Activated B cell treated with CpG ODN at 0.5 μM for 24 hours (primary cell): ENCODE results near the gene RAMP3. TPM values are rescaled to one million over a fixed set of nuclear protein-coding genes. Genes with fewer than 3 reads are reported as not detected.

Experiments
- ATAC-seq: fragments of 200-7000 bp; cut with Tn5 transposase; one replicate; pipeline ENCODE4 v1.10.0; 2021; ENCODE audit warnings: low read depth, mild to moderate bottlenecking, moderate library complexity
- CTCF ChIA-PET: fragments of 350-600 bp; sonication (Branson Sonifier 250); formaldehyde crosslinking; loops from one replicate; lab custom pipeline; 2021; ENCODE audit warnings: antibody characterized with exemption; lab: Charles Lee
- POLR2A ChIA-PET: fragments of 350-600 bp; sonication (Branson Sonifier 250); formaldehyde crosslinking; loops from one replicate; lab custom pipeline; 2021; ENCODE audit warnings: antibody characterized with exemption; lab: Charles Lee
- DNase-seq: peaks from one replicate; pipeline ENCODE4 v3.0.0; 2022
- H3K27ac Mint-ChIP-seq: one replicate; pipeline ENCODE4 v1.8.0; 2020; ENCODE audit warnings: mixed read lengths
- H3K27me3 Mint-ChIP-seq: one replicate; pipeline ENCODE4 v1.8.0; 2021; ENCODE audit warnings: mixed read lengths
- H3K36me3 Mint-ChIP-seq: one replicate; pipeline ENCODE4 v1.8.0; 2021; ENCODE audit warnings: low read depth, mixed read lengths
- H3K4me1 Mint-ChIP-seq: one replicate; pipeline ENCODE4 v1.8.0; 2021; ENCODE audit warnings: mixed read lengths
- H3K4me3 Mint-ChIP-seq: one replicate; pipeline ENCODE4 v1.8.0; 2020; ENCODE audit warnings: mild to moderate bottlenecking, mixed read lengths
- H3K9me3 Mint-ChIP-seq: one replicate; pipeline ENCODE4 v1.8.0; 2020; ENCODE audit warnings: mixed read lengths
- CTCF ChIP-seq: fragments of 200-600 bp; IDR thresholded peaks from one replicate; pipeline ENCODE4 v1.8.0; 2022; ENCODE audit warnings: antibody characterized with exemption, mild to moderate bottlenecking
- intact Hi-C: fragments of 100-400 bp; cut with micrococcal nuclease; formaldehyde crosslinking; loops from one replicate; pipeline ENCODE4 v1.15.1; 2024
- total RNA-seq: library from RNA; stranded (reverse); gene quantifications from 2 replicates; pipeline ENCODE4 v1.2.3, GENCODE V29; 2022

Gene RAMP3
- total RNA-seq, 1 donor from 2014 or later, result not detected

GRCh38 chr7:45176091-45176490 is 18.5 kb downstream of the RAMP3 start:
- Mint-ChIP-seq H3K36me3 (no peaks in the 10 kb centered on the region), H3K4me1 (no peaks in the 10 kb centered on the region), H3K27me3 (peaks cover 14% of the 10 kb centered on the region), H3K4me3 (no peak overlapping the region), H3K27ac (no peak overlapping the region), H3K9me3 (no peaks in the 10 kb centered on the region)
- no peak for TF ChIP-seq CTCF
- intact Hi-C loops, result no loop called here
- ATAC-seq, result no peak
- CTCF ChIA-PET, result no interaction called here
- POLR2A ChIA-PET, result no interaction called here
- no peak for DNase-seq

GRCh38 chr7:45176886-45177731 is 19.5 kb downstream of the RAMP3 start:
- H3K27ac Mint-ChIP-seq, result no peak overlapping the region
- H3K4me3 Mint-ChIP-seq, result no peak overlapping the region
- no peaks in the 10 kb centered on the region for H3K9me3 Mint-ChIP-seq
- CTCF ChIA-PET, result no interaction called here
- H3K36me3 Mint-ChIP-seq, result no peaks in the 10 kb centered on the region
- intact Hi-C loops, result no loop called here
- POLR2A ChIA-PET, result no interaction called here
- ATAC-seq, result no peak
- peaks cover 14% of the 10 kb centered on the region for H3K27me3 Mint-ChIP-seq
- H3K4me1 Mint-ChIP-seq, result no peaks in the 10 kb centered on the region
- no peak for DNase-seq
- no peak for TF ChIP-seq CTCF

- CTCF ChIA-PET, result no interaction called here
- Mint-ChIP-seq H3K27me3 (peaks cover 12% of the 10 kb centered on the region), H3K9me3 (no peaks in the 10 kb centered on the region), H3K4me3 (no peak overlapping the region), H3K27ac (no peak overlapping the region), H3K4me1 (no peaks in the 10 kb centered on the region), H3K36me3 (no peaks in the 10 kb centered on the region)
- TF ChIP-seq CTCF, result no peak
- POLR2A ChIA-PET, result no interaction called here
- intact Hi-C loops, result no loop called here
- DNase-seq, result no peak
- ATAC-seq, result no peak
These were observed 20.2 kb downstream of the RAMP3 start for GRCh38 chr7:45177801-45178200.

GRCh38 chr7:45178241-45179225 is 20.9 kb downstream of the RAMP3 start:
- Mint-ChIP-seq H3K4me1 (no peaks in the 10 kb centered on the region), H3K4me3 (no peak overlapping the region), H3K36me3 (no peaks in the 10 kb centered on the region), H3K27me3 (peaks cover 8% of the 10 kb centered on the region), H3K27ac (no peak overlapping the region), H3K9me3 (no peaks in the 10 kb centered on the region)
- TF ChIP-seq CTCF, result no peak
- ChIA-PET POLR2A (no interaction called here), CTCF (no interaction called here)
- DNase-seq (no peak), ATAC-seq (no peak)
- intact Hi-C loops, result no loop called here

GRCh38 chr7:45179666-45180065 is 22.1 kb downstream of the RAMP3 start:
- Mint-ChIP-seq H3K9me3 (no peaks in the 10 kb centered on the region), H3K36me3 (no peaks in the 10 kb centered on the region), H3K4me3 (no peak overlapping the region), H3K27ac (no peak overlapping the region), H3K4me1 (no peaks in the 10 kb centered on the region), H3K27me3 (peaks cover 8% of the 10 kb centered on the region)
- CTCF ChIA-PET, result no interaction called here
- DNase-seq (no peak), ATAC-seq (no peak)
- no peak for TF ChIP-seq CTCF
- POLR2A ChIA-PET, result no interaction called here
- intact Hi-C loops, result no loop called here
